ENCODE measurements around the gene PMM1.

Gene PMM1

GRCh38 chr22:41531715-41532477 is 57.7 kb downstream of the PMM1 start:
- Histone ChIP-seq H3K4me3 (ENCODE audit: low read length) (no peak overlapping the region), H3K27ac (ENCODE audit: low read length) (no peak overlapping the region), H3K9me3 (ENCODE audit: control insufficient read depth, low read depth, low read length) (no peaks in the 10 kb centered on the region), H3K9ac (ENCODE audit: low read length) (no peak overlapping the region), H3K27me3 (ENCODE audit: control insufficient read depth, insufficient read depth, low read length) (no peaks in the 10 kb centered on the region), H3K36me3 (ENCODE audit: control insufficient read depth, low read depth, low read length) (peaks cover 38% of the 10 kb centered on the region), H3K4me1 (ENCODE audit: control insufficient read depth, low read depth, low read length) (peaks cover 4% of the 10 kb centered on the region)

- no peaks in the 10 kb centered on the region for H3K27me3 ChIP-seq (ENCODE audit: control insufficient read depth, insufficient read depth, low read length)
- H3K27ac ChIP-seq (ENCODE audit: low read length), result no peak overlapping the region
- H3K4me1 ChIP-seq (ENCODE audit: control insufficient read depth, low read depth, low read length), result peaks cover 4% of the 10 kb centered on the region
- H3K4me3 ChIP-seq (ENCODE audit: low read length), result no peak overlapping the region
- H3K36me3 ChIP-seq (ENCODE audit: control insufficient read depth, low read depth, low read length), result peaks cover 42% of the 10 kb centered on the region
- no peaks in the 10 kb centered on the region for H3K9me3 ChIP-seq (ENCODE audit: control insufficient read depth, low read depth, low read length)
- H3K9ac ChIP-seq (ENCODE audit: low read length), result no peak overlapping the region
Measured at GRCh38 chr22:41530890-41531714, 58.5 kb downstream of the PMM1 start.

- peaks cover 4% of the 10 kb centered on the region for H3K4me1 ChIP-seq (ENCODE audit: control insufficient read depth, low read depth, low read length)
- H3K9ac ChIP-seq (ENCODE audit: low read length), result no peak overlapping the region
- H3K4me3 ChIP-seq (ENCODE audit: low read length), result no peak overlapping the region
- H3K9me3 ChIP-seq (ENCODE audit: control insufficient read depth, low read depth, low read length), result no peaks in the 10 kb centered on the region
- no peak overlapping the region for H3K27ac ChIP-seq (ENCODE audit: low read length)
- H3K36me3 ChIP-seq (ENCODE audit: control insufficient read depth, low read depth, low read length), result peaks cover 55% of the 10 kb centered on the region
- H3K27me3 ChIP-seq (ENCODE audit: control insufficient read depth, insufficient read depth, low read length), result no peaks in the 10 kb centered on the region
Measured at GRCh38 chr22:41528938-41529561, 60.6 kb downstream of the PMM1 start.

GRCh38 chr22:41528132-41528766 is 61.4 kb downstream of the PMM1 start:
- Histone ChIP-seq H3K9me3 (ENCODE audit: control insufficient read depth, low read depth, low read length) (no peaks in the 10 kb centered on the region), H3K9ac (ENCODE audit: low read length) (no peak overlapping the region), H3K36me3 (ENCODE audit: control insufficient read depth, low read depth, low read length) (peaks cover 57% of the 10 kb centered on the region), H3K27me3 (ENCODE audit: control insufficient read depth, insufficient read depth, low read length) (no peaks in the 10 kb centered on the region), H3K27ac (ENCODE audit: low read length) (no peak overlapping the region), H3K4me1 (ENCODE audit: control insufficient read depth, low read depth, low read length) (peaks cover 4% of the 10 kb centered on the region), H3K4me3 (ENCODE audit: low read length) (no peak overlapping the region)
